Measurements from ENCODE around the gene ZNF562.

GRCh38 chr19:9720541-9720940 lies 45.6 kb upstream of the ZNF562 start:
- TF ChIP-seq EP300 (IDR thresholded peaks at IDR 0.05) (no peak), POLR2A (IDR thresholded peaks at IDR 0.05; ENCODE audit: low read depth) (no peak), CTCF (IDR thresholded peaks at IDR 0.05) (no peak)
